ENCODE measurements around the gene COPS4.

The COPS4 gene

DNA sequence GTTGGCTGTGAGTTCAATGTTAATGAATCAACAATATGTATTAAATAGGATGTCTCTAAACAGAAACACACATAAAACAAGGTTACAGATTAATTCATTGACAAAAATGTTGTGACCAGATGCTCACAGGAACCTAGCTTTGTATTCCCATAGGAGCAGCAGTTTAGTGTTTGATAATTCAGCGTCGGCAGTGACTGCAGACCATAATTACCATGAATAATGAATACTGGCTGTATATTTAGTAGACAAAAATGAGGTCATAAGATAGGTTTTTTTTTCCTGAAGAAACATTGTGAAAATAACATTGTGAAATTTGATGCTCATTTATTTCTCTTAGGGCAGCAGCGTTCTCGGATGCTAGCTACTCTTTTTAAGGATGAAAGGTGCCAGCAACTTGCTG lies 27.8 kb downstream of the COPS4 start:
- no peak for TF ChIP-seq GATA3 (IDR thresholded peaks at IDR 0.05; ENCODE audit: low read depth, low read length)
- no peak for TF ChIP-seq GATA2 (IDR thresholded peaks at IDR 0.05; ENCODE audit: low read depth, low read length)

DNA sequence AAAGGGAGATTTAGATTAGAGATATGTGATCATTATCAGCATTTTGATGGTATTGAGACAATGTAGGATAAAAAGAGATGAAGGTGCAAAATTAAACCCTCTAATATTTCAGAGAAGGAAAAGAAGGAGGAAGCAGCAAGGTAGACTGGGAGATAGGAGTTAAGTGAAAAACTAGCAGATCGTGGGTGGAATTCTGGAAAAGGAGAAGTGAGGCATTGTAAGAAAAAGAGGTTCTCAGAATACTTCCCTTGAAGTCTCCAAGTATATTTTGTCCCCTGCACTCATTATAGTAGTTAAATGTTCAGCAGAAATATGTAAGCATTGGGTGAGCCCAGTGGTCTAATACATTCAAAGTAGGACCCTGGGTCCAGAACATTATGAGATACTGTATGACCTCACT lies 30.3 kb downstream of the COPS4 start:
- TF ChIP-seq GATA2 (IDR thresholded peaks at IDR 0.05; ENCODE audit: low read depth, low read length) (no peak), GATA3 (IDR thresholded peaks at IDR 0.05; ENCODE audit: low read depth, low read length) (no peak)

DNA sequence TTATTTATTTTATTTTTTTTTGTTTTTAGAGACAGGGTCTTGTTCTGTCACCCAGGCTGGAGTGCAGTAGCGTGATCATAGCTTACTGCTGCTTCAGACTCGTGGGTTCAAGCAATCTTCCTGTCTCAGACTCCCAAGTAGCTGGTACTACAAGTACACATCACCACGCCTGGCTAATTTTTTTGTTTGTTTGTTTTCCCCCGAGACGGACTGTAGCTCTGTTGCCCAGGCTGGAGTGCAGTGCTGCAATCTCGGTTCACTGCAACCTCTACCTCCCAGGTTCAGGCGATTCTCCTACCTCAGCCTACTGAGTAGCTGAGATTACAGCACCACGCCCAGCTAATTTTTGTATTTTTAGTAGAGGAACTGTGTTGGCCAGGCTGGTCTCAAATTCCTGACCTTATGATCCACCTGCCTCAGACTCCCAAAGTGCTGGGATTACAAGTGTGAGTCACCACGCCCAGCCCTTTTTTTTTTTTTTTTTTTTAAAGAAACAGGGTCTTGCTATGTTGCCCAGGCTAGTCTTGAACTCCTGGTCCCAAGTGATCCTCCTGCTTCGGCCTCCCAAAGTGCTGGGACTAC lies 32.2 kb downstream of the COPS4 start:
- TF ChIP-seq GATA2 (IDR thresholded peaks at IDR 0.05; ENCODE audit: low read depth, low read length) = no peak
- TF ChIP-seq GATA3 (IDR thresholded peaks at IDR 0.05; ENCODE audit: low read depth, low read length) = no peak

DNA sequence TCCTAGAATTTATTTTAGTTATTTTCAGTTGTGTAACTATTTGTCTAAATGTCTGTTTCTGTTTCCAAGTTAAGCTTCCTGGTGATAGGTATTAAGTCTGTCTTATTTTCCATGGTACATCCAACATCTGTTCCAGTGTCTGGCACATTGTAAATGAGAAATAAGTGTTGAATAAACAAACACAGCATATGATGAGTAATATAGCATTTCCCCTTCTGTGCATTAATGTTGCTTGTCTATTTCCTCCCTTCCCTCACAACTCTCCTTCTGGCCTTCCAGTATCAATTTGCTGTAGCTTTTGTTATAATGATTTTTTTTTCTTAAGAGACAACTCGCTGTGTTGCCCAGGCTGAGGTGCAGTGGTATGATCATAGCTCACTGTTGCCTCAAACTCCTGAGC lies 36.1 kb downstream of the COPS4 start:
- TF ChIP-seq GATA2 (IDR thresholded peaks at IDR 0.05; ENCODE audit: low read depth, low read length) = no peak
- TF ChIP-seq GATA3 (IDR thresholded peaks at IDR 0.05; ENCODE audit: low read depth, low read length) = no peak

DNA sequence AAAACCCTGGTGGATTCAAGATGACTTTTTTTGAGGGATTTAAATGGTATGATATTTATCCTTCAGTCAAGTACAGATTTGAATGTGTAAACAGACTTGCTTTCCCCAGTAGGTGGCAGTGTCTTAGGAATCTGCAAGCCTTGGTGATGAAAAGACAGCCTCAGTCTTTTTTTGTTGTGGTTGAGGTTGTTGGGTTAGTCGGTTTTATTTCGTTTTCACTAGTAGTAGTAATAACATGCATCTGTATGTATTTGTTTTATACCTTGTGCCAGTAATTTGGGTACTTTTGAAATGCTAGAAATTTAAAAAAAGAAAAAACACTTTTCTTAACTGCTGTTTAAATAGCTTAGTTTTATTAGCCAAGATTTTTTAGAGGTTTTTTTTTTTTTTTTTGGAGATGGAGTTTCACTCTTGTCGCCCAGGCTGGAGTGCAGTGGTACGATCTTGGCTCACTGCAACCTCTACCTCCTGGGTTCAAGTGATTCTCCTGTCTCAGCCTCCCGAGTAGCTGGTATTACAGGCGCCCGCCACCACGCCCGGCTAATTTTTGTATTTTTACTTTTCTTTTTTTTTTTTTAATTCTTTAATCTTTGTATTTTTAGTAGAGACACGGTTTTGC lies 39.2 kb downstream of the COPS4 start:
- TF ChIP-seq GATA3 (IDR thresholded peaks at IDR 0.05; ENCODE audit: low read depth, low read length) = no peak
- TF ChIP-seq GATA2 (IDR thresholded peaks at IDR 0.05; ENCODE audit: low read depth, low read length) = no peak

DNA sequence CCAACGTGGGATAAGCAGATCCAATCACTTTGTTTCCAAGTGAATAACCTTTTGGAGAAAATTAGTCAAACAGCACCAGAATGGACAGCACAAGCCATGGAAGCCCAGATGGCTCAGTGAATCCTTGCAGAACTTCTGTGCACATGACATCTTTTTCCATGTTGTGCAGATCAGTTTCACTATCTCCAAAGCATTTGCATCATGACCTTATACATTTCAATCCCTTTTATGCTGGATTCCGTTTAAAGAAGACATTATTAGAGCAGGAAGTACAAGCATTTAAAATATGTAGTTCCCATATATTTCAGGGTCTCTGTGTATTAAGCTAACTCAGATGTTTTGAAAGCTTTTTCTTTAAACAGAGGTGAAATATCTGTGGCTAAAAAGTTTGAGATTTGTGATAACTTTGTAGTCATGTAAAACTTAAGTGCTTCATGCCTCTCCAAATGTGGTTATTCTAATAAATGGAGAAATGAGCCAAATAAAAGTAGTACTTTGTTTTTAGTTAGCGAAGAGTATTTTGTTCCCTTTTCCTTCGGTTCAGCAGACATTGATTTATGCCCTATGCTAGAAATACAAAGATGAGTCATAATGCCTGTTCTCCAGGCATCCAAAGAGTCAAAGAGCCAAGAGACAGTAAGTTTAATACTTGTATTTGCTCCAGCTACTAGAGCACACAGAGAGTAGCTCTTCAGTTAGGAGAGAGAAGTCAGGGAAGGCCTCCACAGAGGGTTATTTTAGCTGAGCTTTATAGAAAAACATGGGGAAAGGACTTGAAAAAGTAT lies 40.5 kb downstream of the COPS4 start:
- no peak for TF ChIP-seq GATA2 (IDR thresholded peaks at IDR 0.05; ENCODE audit: low read depth, low read length)
- TF ChIP-seq GATA3 (IDR thresholded peaks at IDR 0.05; ENCODE audit: low read depth, low read length) = no peak

DNA sequence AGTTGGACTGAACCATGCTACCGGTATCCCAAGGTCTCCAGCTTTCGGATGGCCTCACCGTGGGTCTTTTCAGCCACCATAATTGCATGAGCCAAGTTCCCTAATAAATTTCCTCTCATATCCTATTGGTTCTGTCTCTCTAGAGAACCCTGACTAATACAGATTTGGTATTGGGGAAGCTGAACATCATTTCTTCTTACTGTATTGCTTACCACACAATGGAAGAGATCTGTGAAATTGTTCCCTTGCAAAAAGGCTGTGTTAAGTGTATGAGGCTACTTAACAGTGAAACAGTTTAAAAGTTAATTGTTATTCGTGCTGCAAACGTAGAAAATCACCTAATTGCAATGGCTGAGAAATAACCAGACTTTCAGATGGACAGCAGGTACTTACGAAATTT lies 45.6 kb downstream of the COPS4 start:
- TF ChIP-seq GATA2 (IDR thresholded peaks at IDR 0.05; ENCODE audit: low read depth, low read length) (no peak), GATA3 (IDR thresholded peaks at IDR 0.05; ENCODE audit: low read depth, low read length) (no peak)

DNA sequence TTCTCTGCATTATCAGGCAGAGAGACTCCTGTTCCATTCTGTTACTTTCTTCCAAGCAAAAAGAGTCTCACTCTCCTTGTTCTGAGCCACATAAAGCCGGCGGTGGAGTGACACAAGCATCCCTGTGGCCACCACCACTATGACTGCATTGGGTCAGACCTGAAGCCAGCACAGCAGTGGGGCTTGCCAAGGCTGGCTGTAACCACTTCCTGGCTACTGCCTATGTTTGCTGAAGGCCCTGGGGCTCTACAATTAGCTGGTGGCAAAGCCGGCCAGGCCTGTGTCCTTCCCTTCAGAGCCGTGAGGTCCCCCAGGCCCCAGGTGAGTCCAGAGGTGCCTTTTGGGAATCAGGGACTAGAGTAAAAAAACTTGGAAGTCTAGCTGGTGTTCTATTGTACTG lies 47.8 kb downstream of the COPS4 start:
- TF ChIP-seq GATA3 (IDR thresholded peaks at IDR 0.05; ENCODE audit: low read depth, low read length) (no peak), GATA2 (IDR thresholded peaks at IDR 0.05; ENCODE audit: low read depth, low read length) (no peak)

DNA sequence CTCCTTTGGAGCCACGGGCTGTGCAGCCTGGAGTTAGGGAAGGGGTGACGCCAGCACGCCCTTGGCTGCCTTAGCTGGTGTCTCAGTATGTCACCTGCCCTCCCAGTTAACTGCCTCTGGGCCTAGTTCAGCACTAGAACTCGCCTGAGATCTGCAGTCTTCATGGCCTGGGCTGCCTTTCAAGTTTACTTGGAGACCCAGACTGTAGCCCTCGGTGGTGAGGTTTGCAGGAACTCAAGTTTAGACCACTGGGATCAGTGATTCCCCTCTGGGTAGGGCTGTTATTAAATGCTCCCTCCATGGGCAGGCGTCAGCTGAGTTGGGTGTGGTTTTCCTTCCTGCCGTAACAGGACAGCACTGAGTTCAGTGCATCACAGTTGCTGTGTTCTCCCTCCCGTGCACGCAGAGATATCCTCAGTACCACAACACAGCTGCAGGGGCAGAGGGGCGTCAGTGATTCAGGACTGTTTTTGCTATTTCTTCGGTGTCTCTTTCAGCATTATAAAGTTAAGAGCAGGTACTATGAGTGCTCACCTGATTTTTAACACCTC lies 49.0 kb downstream of the COPS4 start:
- TF ChIP-seq GATA2 (IDR thresholded peaks at IDR 0.05; ENCODE audit: low read depth, low read length) (no peak), GATA3 (IDR thresholded peaks at IDR 0.05; ENCODE audit: low read depth, low read length) (no peak)

DNA sequence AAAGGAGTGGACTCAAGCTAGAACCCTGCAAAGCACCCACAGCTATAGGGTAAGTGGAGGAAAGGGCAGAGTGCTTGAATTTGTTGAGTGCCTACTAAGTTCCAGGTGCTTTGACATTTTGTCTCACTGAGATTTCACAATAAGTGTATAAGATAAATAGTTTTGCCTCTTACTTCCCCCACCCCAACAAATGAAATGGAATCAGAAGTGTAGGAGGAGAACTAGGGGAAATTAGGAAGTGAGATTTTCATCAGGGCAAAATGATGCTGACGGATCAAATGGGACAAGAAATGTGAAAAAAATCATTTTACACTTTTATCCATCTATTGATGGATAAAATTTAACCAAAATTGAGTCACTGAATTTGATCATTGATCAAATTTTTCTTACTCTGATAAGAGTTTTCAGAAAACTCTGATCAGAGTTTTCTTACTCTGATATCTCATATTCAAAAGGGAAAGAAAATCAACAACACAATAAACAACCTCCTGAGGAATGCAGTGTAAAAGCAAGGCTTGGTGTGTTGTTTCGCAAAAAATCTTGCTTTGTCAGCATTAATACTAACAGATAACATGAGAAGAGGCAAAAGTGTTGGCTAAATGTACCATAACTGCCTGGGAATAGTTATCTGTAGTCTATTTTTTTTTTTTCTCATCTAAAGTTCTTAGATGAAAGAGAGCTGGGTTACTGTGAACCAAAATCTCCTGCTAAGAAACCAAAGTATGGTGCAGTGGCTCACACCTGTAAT lies 54.6 kb downstream of the COPS4 start:
- TF ChIP-seq GATA3 (IDR thresholded peaks at IDR 0.05; ENCODE audit: low read depth, low read length) = no peak

DNA sequence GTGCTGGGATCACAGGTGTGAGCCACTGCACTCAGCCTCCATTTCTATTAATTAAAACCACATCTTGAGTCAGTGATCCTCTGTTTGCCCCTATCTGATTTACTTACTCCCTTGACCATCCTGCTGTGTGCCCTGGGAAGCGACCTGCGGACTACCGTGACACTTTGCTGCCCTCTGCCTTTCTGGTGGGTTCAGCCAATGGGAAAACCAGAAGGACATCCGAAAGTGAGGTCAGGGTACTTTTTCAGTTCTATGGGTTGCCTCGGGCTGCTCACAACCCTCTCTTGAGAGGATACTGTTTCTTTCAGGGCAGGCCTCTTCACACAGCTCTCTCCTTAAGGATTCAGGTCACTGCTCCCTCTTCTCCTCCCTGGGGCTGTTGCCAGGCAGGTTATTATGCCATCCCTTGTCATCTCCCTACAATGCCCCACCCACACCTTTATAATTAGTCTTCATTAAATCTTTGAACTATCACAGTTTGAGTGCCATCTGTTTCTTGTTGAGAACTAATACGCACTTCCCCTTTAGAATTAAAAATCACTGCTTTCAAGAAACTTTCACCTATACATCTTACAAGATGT lies 58.2 kb downstream of the COPS4 start:
- TF ChIP-seq GATA2 (IDR thresholded peaks at IDR 0.05; ENCODE audit: low read depth, low read length) (no peak), GATA3 (IDR thresholded peaks at IDR 0.05; ENCODE audit: low read depth, low read length) (no peak)

DNA sequence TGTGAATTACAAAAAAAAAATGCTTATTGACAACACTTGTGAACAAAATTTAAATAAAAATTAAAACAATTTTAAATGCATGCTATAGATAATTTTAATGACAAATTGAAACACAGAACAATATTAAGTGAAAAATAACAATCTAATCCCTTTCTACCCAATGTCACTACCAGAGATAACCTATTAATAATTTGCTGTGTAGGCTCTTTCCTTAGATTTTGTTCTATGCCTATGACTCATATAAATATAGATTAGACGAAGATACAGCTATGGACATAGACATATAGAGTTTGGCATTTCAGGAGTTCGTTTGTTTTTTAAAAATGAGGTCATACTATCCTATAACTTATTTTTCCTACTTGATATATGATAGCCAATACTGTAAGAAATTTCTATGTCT lies 61.4 kb downstream of the COPS4 start:
- TF ChIP-seq GATA2 (IDR thresholded peaks at IDR 0.05; ENCODE audit: low read depth, low read length) (no peak), GATA3 (IDR thresholded peaks at IDR 0.05; ENCODE audit: low read depth, low read length) (no peak)

DNA sequence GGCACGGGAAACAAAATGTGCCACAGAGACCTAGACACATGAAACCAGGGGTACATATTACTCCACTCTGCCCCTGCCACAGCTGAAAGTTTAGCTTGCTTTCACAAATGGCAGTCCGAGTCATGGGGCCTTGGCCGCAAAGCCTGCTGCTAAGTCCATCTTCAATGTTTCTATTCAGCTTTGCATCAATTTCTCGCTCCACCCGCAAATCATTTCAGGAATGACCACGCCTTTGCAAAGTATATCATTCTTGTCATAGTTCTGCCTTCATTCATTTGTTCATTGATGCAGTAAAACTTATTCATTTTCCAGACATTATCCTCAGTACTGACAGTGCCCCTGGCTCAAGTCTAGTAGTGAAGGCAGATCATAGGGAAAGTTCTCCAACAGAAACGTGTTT lies 70.0 kb downstream of the COPS4 start:
- TF ChIP-seq GATA3 (IDR thresholded peaks at IDR 0.05; ENCODE audit: low read depth, low read length) (no peak), GATA2 (IDR thresholded peaks at IDR 0.05; ENCODE audit: low read depth, low read length) (no peak)

DNA sequence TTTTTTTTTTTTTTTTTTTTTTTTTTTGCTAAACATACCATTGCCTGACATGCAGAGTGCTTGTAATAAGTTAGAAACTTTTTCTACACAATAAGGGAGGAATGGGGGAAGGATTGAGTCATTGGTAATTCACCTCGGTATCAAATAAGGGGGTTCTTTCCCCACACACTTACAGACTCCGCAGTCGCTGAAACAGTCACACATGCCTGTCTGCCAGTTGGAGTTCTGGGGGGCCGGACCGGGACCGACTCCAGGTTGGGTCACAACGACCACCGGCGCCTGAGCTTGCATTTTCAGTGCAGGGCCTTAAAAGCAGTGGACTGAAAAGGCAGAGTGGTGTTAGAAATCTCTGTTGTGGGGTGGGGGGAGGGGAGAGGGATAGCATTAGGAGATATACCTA lies 72.6 kb downstream of the COPS4 start:
- TF ChIP-seq GATA3 (IDR thresholded peaks at IDR 0.05; ENCODE audit: low read depth, low read length) (no peak), GATA2 (IDR thresholded peaks at IDR 0.05; ENCODE audit: low read depth, low read length) (no peak)

Measured in SH-SY5Y (cell line).